Right cardiac atrium (tissue), 5 donors: ENCODE data around the gene NETO2. TPM values are rescaled to one million over a fixed set of nuclear protein-coding genes. Genes with fewer than 3 reads are reported as not detected.

Experiments
- ATAC-seq, 2 donors: fragments of 200-7000 bp; cut with Tn5 transposase; one replicate each; pipeline versions ENCODE4 v1.8.0 to v1.9.1; 2020; ENCODE audit warnings: moderate library complexity in 2 of 2, mild to moderate bottlenecking in 1 of 2
- DNase-seq, 3 donors: peaks; one replicate each; pipeline ENCODE4 v3.0.0-alpha.2; 2020
- H3K27ac ChIP-seq: one replicate; pipeline ENCODE4 v1.5.1; 2013; ENCODE audit warnings: mild to moderate bottlenecking, low read length, control low read depth, moderate library complexity
- H3K27me3 ChIP-seq: one replicate; pipeline ENCODE4 v1.6.1; 2013; ENCODE audit not compliant: control insufficient read depth, insufficient read depth
- H3K4me1 ChIP-seq: one replicate; pipeline ENCODE4 v1.6.1; 2013; ENCODE audit warnings: low read length; ENCODE audit not compliant: control insufficient read depth, insufficient read depth
- H3K4me3 ChIP-seq: one replicate; pipeline ENCODE4 v1.5.1; 2013; ENCODE audit warnings: low read length, control low read depth
- H3K9me3 ChIP-seq: one replicate; pipeline ENCODE4 v1.6.1; 2013; ENCODE audit warnings: low read length; ENCODE audit not compliant: control insufficient read depth
- WGBS: extraction: QIAGEN DNeasy Blood & Tissue Kit; methylation state at CpG from one replicate; pipeline ENCODE4 v1.1.7; 2013; 5-methylcytosine and 5-hydroxymethylcytosine counted together
- intact Hi-C, 4 donors: fragments of 100-400 bp; cut with DNase I; formaldehyde crosslinking; loops; one replicate each; pipeline versions ENCODE4 v1.11.0 to v1.14.0; 2022 to 2023
- polyA plus RNA-seq: library from polyadenylated mRNA; stranded (reverse); fragments of 200-250 nt; gene quantifications from one replicate; pipeline ENCODE4 v1.2.3, GENCODE V29; 2013
- total RNA-seq, 4 donors: library from RNA; stranded (reverse); fragmentation: NEBNext Ultra II Directional; extraction: Animal tissue kit (Norgen Biotek cat#: 25700); gene quantifications; one replicate each; pipeline ENCODE4 v1.2.1, GENCODE V29; 2021
- donor health status: healthy with polysubstance abuse.
- donor health status: DM: no; HTN: yes; CAD: no.
- donor health status: DM: no; HTN: no; CAD: no.
- donor health status: DM: no; HTN: yes; CAD: no; lungs with severe emphysema.
- donor health status: DM: yes; HTN: yes; CAD: no.

The NETO2 gene
- total and polyA plus RNA-seq, 5 donors, result 0.41 to 1.8 (median 1.0) TPM

- no peaks in the 10 kb centered on the region for H3K27me3 ChIP-seq
- H3K27ac ChIP-seq, result no peak overlapping the region
- intact Hi-C loops, result no loop called here
- 89% methylated on average over 8 of the region's 8 CpGs for WGBS
- no peaks in the 10 kb centered on the region for H3K4me1 ChIP-seq
- no peaks in the 10 kb centered on the region for H3K9me3 ChIP-seq
- DNase-seq (no peak), ATAC-seq (no peak)
- no peak overlapping the region for H3K4me3 ChIP-seq
These were observed 100.5 kb downstream of the NETO2 start for GRCh38 chr16:47043200-47043599.

- ATAC-seq (peak; percentile 98 to 99), DNase-seq (peak; percentile 90 to 96 (median 96))
- WGBS, result 4% methylated on average over 67 of the region's 67 CpGs
- H3K27ac ChIP-seq, result no peak overlapping the region
- peak overlapping the region; percentile 88 for H3K4me3 ChIP-seq
- H3K9me3 ChIP-seq, result no peaks in the 10 kb centered on the region
- H3K4me1 ChIP-seq, result no peaks in the 10 kb centered on the region
- no peaks in the 10 kb centered on the region for H3K27me3 ChIP-seq
- intact Hi-C loops, result loop anchor here in 3 of 4 donors (10.0 kb wide), 3 partner anchors 107 to 1127 kb away; partner anchors contain the start of genes ABCC12 (in 1 of the 3) and NETO2 (in 1 of the 3)
These were observed 105.8 kb downstream of the NETO2 start for GRCh38 chr16:47037746-47038458.

GRCh38 chr16:47037396-47037745, 106.4 kb downstream of the NETO2 start:
- 3% methylated on average over 24 of the region's 24 CpGs for WGBS
- ATAC-seq (peak; percentile 69), DNase-seq (peak in 1 of 3 donors; percentile 52)
- Histone ChIP-seq H3K27ac (no peak overlapping the region), H3K9me3 (no peaks in the 10 kb centered on the region), H3K27me3 (no peaks in the 10 kb centered on the region), H3K4me3 (peak overlapping the region; percentile 88), H3K4me1 (no peaks in the 10 kb centered on the region)
- intact Hi-C loops, result loop anchor here in 3 of 4 donors (10.0 kb wide), 3 partner anchors 107 to 1127 kb away; partner anchors contain the start of genes ABCC12 (in 1 of the 3) and NETO2 (in 1 of the 3)

DNA sequence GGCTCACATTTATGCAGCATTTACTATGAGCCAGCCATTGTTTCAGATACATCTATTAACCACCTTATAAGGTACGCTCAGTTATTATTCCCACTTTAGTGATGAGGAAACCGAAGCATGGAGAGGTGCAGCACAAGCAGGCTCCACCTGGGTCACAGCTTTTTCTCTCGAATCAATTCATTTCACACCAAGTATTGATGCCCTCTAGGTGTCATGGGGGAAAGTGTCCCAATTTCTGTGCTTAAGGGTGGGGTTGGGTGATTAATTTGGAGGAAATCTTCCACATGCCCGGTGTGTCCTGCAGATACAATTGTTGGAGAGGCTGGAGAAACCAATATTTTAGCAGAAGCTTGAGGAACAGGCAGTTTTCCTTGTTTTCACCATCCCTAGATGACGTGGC, 107.5 kb downstream of the NETO2 start:
- DNase-seq (no peak), ATAC-seq (no peak)
- WGBS, result 84% methylated on average over 5 of the region's 5 CpGs
- H3K27ac ChIP-seq, result no peak overlapping the region
- H3K4me3 ChIP-seq, result no peak overlapping the region
- H3K9me3 ChIP-seq, result no peaks in the 10 kb centered on the region
- no peaks in the 10 kb centered on the region for H3K4me1 ChIP-seq
- H3K27me3 ChIP-seq, result no peaks in the 10 kb centered on the region
- intact Hi-C loops, result loop anchor here in 3 of 4 donors (10.0 kb wide), 3 partner anchors 109 to 1129 kb away; partner anchors contain the start of genes ABCC12 (in 1 of the 3) and NETO2 (in 1 of the 3)

GRCh38 chr16:47035436-47035835, 108.3 kb downstream of the NETO2 start:
- H3K9me3 ChIP-seq, result no peaks in the 10 kb centered on the region
- intact Hi-C loops, result loop anchor here in 3 of 4 donors (10.0 kb wide), 3 partner anchors 109 to 1129 kb away; partner anchors contain the start of genes ABCC12 (in 1 of the 3) and NETO2 (in 1 of the 3)

GRCh38 chr16:47034455-47034854, 109.3 kb downstream of the NETO2 start:
- Histone ChIP-seq H3K9me3 (no peaks in the 10 kb centered on the region), H3K27me3 (no peaks in the 10 kb centered on the region), H3K27ac (no peak overlapping the region), H3K4me1 (no peaks in the 10 kb centered on the region), H3K4me3 (no peak overlapping the region)
- DNase-seq (no peak), ATAC-seq (no peak)
- 85% methylated on average over 2 of the region's 2 CpGs for WGBS
- intact Hi-C loops, result loop anchor here in 3 of 4 donors (10.0 kb wide), 3 partner anchors 110 to 1130 kb away; partner anchors contain the start of genes ABCC12 (in 1 of the 3) and NETO2 (in 1 of the 3)

More at GRCh38 chr16:47035436-47035835, 108.3 kb downstream of the NETO2 start:
- Histone ChIP-seq H3K27me3 (no peaks in the 10 kb centered on the region), H3K4me1 (no peaks in the 10 kb centered on the region), H3K4me3 (no peak overlapping the region), H3K27ac (no peak overlapping the region)
- WGBS, result 83% methylated on average over 8 of the region's 8 CpGs
- DNase-seq (no peak), ATAC-seq (no peak)

DNA sequence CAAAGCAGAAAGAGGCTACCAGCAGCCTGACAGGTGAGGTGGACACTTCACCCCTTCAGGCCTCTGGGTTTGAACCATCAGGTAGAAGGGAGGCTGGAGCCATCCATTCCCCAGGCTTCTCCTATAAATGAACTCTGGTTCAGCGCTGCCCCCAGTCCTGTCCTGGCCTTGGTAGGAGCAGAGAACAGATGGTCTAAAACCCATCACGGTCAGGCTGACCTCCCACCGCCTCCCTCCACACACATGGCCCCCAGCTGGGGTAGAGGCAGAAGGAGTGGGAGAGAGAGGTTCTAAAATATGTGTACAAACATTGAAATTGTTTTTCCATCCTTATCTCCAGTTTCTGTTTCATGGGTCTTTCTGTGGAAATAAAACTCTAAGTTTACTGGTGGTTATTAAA, 110.6 kb downstream of the NETO2 start:
- no peak for DNase-seq
- Histone ChIP-seq H3K27me3 (no peaks in the 10 kb centered on the region), H3K27ac (no peak overlapping the region), H3K4me1 (no peaks in the 10 kb centered on the region), H3K4me3 (no peak overlapping the region), H3K9me3 (no peaks in the 10 kb centered on the region)
- 89% methylated on average over 3 of the region's 3 CpGs for WGBS
- intact Hi-C loops, result loop anchor here in 3 of 4 donors (10.0 kb wide), 3 partner anchors 112 to 1132 kb away; partner anchors contain the start of genes ABCC12 (in 1 of the 3) and NETO2 (in 1 of the 3)
- no peak for ATAC-seq

DNA sequence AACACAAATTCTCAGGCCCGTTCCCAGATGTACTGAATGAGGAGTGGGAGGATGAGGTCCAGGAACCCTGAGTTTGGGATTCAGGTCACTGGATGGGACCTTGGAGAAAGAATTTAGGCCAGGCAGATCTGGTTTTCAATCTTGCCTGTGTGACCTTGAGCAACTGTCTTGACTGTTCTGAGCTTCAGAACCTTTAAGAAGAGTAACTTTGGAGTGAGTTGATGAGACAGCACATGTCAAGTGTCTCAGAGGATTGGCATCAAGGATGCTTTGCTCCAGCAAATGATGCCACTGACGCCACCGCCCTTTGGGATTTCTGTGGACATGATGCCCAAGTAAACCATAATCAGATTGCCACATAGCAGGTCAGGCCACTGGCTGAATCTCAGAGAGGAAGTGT, 114.0 kb downstream of the NETO2 start:
- WGBS, result 88% methylated on average over 3 of the region's 3 CpGs
- DNase-seq (no peak), ATAC-seq (no peak)
- no peak overlapping the region for H3K27ac ChIP-seq
- H3K9me3 ChIP-seq, result no peaks in the 10 kb centered on the region
- H3K4me1 ChIP-seq, result no peaks in the 10 kb centered on the region
- intact Hi-C loops, result loop anchor here in 3 of 4 donors (10.0 kb wide), 3 partner anchors 115 to 1135 kb away; partner anchors contain the start of genes ABCC12 (in 1 of the 3) and NETO2 (in 1 of the 3)
- no peaks in the 10 kb centered on the region for H3K27me3 ChIP-seq
- no peak overlapping the region for H3K4me3 ChIP-seq

DNA sequence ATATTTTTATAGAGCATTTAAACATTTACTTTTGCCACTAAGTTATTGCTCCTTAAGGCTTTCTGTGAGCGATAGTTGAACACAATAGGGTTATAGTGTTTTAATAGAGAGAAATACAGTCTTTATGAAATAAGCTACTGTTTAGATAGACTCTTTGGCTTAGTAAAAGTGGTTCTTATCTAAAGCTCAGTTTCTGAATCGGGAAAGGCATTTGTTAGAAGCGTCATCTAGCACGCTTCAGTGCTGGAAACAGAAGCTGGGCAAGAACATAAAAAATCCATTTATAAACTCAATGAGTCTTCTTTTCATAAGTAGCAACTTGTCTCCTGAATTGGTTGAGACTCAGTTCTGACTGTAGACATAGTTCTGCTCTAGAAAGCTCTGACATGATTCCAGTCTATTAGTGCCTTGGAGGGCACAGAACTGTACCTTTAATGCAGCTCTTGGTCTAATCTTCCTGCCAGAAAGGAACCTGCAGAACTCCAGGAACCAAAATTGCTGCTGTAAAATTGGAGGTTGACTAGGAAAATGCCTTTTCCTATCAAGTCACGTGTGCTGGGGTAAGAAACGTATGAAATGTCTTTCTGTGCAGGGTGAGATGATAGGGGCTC, 114.9 kb downstream of the NETO2 start:
- H3K4me1 ChIP-seq, result no peaks in the 10 kb centered on the region
- H3K27ac ChIP-seq, result no peak overlapping the region
- no peaks in the 10 kb centered on the region for H3K9me3 ChIP-seq
- intact Hi-C loops, result no loop called here
- ATAC-seq, result no peak
- H3K4me3 ChIP-seq, result no peak overlapping the region
- no peaks in the 10 kb centered on the region for H3K27me3 ChIP-seq
- 41% methylated on average over 6 of the region's 6 CpGs for WGBS
- DNase-seq, result no peak
